Left forelimb (tissue), 1 donor: ENCODE data around the gene EHF.

Experiments used
- DNase-seq: peaks from one replicate; pipeline ENCODE4 v3.0.0-alpha.2; 2018; ENCODE audit warnings: low spot score

EHF gene

GRCh38 chr11:34602245-34602644, 18.6 kb upstream of the EHF start:
- DNase-seq: no peak

- DNase-seq: no peak
Measured at GRCh38 chr11:34603129-34604001, 17.5 kb upstream of the EHF start.

GRCh38 chr11:34604145-34604544, 16.7 kb upstream of the EHF start:
- DNase-seq: no peak

GRCh38 chr11:34604911-34605310, 16.0 kb upstream of the EHF start:
- DNase-seq: no peak

- no peak for DNase-seq
Measured at GRCh38 chr11:34605481-34606325, 15.2 kb upstream of the EHF start.

- DNase-seq: no peak
Measured at GRCh38 chr11:34606326-34607120, 14.4 kb upstream of the EHF start.

GRCh38 chr11:34609187-34609751, 11.6 kb upstream of the EHF start:
- no peak for DNase-seq

GRCh38 chr11:34609850-34610249, 11.0 kb upstream of the EHF start:
- DNase-seq: no peak

- no peak for DNase-seq
Measured at GRCh38 chr11:34610324-34611041, 10.4 kb upstream of the EHF start.

GRCh38 chr11:34613015-34613414, 7.9 kb upstream of the EHF start:
- DNase-seq: no peak

- DNase-seq: no peak
Measured at GRCh38 chr11:34613552-34614056, 7.3 kb upstream of the EHF start.

- DNase-seq: no peak
Measured at GRCh38 chr11:34614344-34615104, 6.4 kb upstream of the EHF start.

- no peak for DNase-seq
Measured at GRCh38 chr11:34616086-34616485, 4.8 kb upstream of the EHF start.

- DNase-seq: no peak
Measured at GRCh38 chr11:34616830-34617504, 3.9 kb upstream of the EHF start.

- no peak for DNase-seq
Measured at GRCh38 chr11:34618406-34618805, 2.5 kb upstream of the EHF start.

GRCh38 chr11:34619062-34619516, 1.8 kb upstream of the EHF start:
- DNase-seq: no peak

- no peak for DNase-seq
Measured at GRCh38 chr11:34620202-34620601, 691 bp upstream of the EHF start.

GRCh38 chr11:34621876-34622275, 983 bp downstream of the EHF start:
- DNase-seq: no peak

GRCh38 chr11:34623463-34623862, 2.6 kb downstream of the EHF start:
- DNase-seq: no peak

GRCh38 chr11:34624069-34624468, 3.2 kb downstream of the EHF start:
- DNase-seq: no peak
